ENCODE results near the gene ZNF776.
"Not testable (repeated sequence)": the region's sequence is repeated elsewhere in the genome, so short reads cannot be mapped to it uniquely, and the experiment has no call there.

ZNF776 gene

DNA sequence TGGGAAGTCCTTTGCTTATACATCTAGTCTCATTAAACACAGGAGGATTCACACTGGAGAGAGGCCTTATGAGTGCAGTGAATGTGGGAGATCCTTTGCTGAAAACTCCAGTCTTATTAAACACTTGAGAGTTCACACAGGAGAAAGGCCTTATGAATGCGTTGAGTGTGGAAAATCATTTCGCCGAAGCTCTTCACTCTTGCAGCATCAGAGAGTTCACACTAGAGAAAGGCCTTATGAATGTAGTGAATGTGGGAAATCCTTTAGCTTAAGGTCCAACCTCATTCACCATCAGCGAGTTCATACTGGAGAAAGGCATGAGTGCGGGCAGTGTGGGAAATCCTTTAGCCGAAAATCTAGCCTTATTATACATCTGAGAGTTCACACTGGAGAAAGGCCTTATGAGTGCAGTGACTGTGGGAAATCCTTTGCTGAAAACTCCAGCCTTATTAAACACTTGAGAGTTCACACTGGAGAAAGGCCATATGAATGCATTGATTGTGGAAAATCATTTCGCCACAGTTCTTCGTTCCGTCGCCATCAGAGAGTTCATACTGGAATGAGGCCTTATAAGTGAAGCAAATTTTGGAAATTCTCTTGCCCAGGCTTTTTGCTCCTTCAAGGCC lies 32.7 kb downstream of the ZNF776 start:
- DNase-seq, result no peak

DNA sequence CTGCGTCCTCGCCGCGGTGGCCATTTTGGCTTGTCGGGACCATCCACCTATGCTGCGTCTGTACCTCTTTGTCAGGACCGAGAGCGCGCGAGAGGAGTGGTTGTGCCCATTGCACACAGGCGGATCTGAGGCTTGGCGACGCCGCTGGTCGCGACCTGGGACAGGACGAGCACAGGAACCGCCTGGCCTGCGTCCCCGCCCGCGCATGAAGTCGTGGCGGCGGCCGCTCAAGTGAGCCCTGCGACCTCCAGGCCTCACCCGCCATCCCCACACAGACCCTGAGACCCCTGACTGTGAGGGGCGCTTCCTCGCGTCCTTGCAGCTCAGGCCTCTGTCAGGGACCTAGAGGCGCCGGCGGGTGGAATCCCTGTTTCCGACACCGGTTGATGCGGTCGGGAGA lies 39.7 kb downstream of the ZNF776 start:
- DNase-seq, result no peak

DNA sequence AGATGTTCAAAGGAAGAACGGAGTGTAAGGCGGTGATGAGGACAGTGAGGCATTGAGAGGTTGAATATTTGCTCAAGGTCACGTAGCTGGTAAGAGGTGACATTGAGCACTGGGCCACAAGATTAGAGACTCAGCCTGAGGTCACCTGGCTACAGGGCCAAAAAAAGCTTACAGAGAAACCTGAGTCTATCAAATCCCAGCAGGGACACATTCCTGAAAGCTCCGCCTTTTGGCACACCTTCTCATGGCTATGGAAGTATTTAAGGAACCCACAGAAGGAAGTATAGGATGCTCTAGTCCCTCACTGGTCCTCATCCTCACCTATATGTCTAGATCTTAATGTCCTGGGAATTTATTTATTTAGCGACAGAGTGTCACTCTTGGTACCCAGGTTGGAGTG lies 40.3 kb downstream of the ZNF776 start:
- DNase-seq, result no peak

DNA sequence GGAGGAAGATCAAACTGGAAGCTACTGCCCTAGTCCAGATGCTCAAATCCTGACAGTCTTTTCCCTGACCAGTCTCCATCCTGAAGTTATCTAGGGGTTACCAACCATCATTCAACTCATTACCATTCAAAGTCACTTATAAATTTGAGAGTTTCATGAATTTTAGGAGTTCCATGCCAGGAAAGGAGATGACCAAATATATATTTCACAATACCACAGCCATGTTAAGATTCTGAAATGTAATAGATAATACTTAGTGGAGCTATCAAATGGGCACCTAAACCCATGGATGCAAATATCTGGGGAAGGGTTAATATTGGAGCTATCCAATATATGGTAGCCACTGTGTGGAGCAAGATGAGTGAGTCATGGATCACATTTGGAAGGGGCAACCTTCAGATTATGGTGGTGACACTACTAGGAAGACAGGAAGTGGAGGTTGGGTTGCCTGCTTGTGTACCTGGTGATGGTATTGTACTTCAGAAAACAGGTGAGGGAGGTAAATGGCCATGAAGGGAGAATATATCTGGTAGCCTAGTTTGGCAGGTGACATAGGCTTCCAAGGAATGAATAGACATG lies 41.6 kb downstream of the ZNF776 start:
- DNase-seq, result no peak

DNA sequence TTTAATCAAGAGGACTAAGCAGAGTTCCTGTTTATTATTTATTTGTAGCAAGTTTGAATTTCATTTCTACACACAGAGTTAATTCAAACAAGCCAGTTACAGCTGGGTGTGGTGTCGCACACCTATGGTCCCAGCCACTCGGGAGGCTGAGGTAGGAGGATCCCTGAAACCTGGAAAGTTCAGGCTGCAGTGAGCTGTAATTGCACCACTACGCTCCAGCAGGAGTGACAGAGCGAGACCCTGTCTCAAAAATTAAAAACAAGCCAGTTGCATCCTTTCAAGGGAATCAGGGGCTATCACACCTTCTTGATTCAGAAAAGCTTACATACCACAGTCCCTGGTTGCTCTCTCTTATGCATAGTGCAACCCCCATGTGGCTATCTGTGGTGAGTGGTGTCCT lies 42.7 kb downstream of the ZNF776 start:
- DNase-seq, result no peak

DNA sequence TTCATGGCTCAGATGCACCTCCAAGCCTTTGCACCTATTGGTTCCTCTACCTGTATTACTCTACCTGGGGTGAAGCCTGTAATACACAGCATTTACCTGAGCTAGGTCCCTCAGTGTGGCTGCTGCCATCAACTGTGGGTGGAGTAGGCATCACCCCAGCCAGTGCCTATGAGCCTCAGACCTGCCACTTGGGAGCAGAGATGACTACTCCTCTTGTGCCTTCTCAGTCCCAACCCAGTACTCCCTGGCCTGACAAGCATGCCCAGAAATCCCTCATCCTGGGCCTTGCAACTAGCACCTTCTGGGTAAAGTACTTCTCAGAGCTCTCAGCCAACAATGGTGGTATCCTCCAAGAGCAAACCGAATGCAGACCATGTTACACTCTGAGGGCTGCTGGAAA lies 50.0 kb downstream of the ZNF776 start:
- not testable (repeated sequence) for DNase-seq

DNA sequence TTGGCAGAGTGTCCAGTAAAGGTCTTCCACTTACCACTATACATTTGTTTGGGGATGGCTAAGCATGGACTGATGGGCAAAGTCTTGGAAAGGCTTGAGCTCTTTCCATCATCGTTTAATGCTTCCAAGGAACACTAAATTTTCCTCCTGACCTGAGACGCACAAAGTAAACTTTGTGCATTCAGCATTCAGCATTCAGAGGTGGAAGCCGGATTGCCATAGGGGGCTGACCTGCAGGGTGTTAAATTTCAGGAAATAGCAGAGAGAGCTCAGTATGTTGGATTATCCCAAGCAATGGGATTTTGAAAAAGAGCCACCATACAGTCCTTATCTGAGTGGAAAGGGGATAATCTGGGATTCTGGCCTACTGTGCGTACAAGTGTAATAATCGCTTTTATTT lies 54.1 kb downstream of the ZNF776 start:
- no peak for DNase-seq

DNA sequence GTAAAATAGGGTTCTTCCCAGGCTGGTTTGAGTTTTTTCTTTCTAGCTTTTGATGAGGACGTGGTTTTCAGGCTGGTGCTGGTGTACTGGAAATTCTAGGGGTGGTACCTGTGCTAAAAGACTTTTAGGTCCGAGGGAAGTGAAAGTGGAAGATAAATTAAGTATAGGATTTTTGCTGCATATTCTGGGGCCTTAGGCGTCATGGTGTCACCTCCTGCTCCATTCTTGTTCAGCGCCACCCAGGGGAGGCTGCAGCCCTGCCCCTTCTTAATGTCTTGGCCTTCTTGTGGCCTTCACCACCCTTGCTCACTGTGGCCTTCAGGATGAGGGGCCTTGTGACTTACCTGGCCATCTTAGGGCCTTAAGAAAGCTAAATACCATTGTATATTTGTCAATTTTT lies 55.7 kb downstream of the ZNF776 start:
- DNase-seq, result no peak

DNA sequence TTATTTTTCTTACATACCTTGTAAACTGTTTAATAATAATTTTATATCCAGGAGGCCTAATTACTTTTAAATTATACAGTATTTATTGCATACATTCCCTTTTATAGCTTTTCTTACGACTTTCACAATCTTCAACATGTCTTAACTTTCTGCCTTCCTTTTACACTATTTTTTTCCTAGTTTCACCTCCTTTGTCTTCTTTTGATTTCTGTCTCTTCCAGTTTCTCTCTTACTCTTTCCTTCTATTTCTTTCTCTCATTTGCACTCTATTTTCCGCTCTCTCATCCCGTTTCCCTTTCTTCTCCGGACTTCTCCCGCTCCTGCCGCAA lies 56.6 kb downstream of the ZNF776 start:
- DNase-seq, result no peak

DNA sequence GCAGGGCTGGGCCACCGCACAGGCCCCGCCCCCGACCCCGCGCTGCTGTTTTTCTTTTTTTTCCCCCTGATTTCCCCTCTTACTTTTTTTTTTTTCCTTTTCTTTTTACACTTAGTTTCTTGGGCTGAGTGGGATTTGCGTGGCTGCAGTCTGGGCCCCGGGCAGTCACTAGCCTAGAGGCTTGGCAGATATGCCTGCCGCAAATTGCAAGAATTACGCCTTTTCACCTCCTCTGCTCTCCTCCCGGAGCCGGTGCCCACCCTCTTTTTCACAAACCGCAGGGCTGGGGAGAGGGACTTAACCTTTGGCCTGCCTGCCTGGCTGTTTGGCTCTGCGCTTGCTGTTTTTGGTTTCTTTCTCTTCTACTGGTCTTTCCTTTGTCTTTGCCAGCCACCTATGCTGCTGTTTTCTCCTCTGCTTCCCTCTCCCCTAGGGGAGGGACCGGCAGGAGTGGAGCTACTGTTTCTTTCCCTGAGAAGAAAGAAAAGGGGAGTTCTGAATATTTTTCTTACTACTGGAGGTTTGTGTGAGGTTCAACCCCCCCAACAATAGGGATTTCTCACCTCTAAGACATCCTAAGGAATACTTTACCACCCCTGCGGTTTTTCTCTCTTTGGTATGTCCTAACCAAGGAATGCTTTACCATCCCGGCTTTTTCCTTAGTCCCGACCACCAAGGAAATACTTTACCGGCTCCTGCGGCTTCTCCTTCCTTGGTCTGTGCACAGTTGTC lies 57.1 kb downstream of the ZNF776 start:
- no peak for DNase-seq

DNA sequence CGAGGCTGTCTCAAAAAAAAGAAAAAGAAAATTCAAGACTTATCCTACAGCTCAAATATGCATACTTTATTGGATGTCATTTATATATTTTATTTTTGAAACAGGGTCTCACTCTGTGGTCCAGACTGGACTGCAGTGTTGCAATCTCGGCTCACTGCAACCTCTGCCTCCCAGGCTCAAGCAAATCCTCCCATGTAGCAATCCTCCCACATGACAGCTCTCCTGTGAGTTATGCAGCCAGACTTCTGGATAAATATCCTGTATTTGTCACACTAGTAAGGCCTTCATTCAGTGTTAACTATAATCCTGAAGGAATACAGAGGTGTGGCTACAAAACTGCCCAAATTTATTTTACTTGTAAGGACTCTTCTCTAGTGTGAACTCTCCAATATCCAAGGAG lies 60.9 kb downstream of the ZNF776 start:
- DNase-seq, result no peak
